ENCODE measurements around the gene PDGFA. TPM values are rescaled to one million over a fixed set of nuclear protein-coding genes. Genes with fewer than 3 reads are reported as not detected.

Gene PDGFA
- total RNA-seq, 1 donor from 2014 or later: 9.8 TPM

- peaks cover 43% of the 10 kb centered on the region for H3K27me3 Mint-ChIP-seq (ENCODE audit: insufficient read depth, low read depth)
- TF ChIP-seq, protein P1, sequence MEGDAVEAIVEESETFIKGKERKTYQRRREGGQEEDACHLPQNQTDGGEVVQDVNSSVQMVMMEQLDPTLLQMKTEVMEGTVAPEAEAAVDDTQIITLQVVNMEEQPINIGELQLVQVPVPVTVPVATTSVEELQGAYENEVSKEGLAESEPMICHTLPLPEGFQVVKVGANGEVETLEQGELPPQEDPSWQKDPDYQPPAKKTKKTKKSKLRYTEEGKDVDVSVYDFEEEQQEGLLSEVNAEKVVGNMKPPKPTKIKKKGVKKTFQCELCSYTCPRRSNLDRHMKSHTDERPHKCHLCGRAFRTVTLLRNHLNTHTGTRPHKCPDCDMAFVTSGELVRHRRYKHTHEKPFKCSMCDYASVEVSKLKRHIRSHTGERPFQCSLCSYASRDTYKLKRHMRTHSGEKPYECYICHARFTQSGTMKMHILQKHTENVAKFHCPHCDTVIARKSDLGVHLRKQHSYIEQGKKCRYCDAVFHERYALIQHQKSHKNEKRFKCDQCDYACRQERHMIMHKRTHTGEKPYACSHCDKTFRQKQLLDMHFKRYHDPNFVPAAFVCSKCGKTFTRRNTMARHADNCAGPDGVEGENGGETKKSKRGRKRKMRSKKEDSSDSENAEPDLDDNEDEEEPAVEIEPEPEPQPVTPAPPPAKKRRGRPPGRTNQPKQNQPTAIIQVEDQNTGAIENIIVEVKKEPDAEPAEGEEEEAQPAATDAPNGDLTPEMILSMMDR (IDR thresholded peaks at IDR 0.05): no peak
- TF ChIP-seq EZH2phosphoT487 (IDR thresholded peaks at IDR 0.05): no peak
- no peak for TF ChIP-seq EZH2 (IDR thresholded peaks at IDR 0.05)
Observed at GRCh38 chr7:524800-525199, 5.2 kb upstream of the PDGFA start.

DNA sequence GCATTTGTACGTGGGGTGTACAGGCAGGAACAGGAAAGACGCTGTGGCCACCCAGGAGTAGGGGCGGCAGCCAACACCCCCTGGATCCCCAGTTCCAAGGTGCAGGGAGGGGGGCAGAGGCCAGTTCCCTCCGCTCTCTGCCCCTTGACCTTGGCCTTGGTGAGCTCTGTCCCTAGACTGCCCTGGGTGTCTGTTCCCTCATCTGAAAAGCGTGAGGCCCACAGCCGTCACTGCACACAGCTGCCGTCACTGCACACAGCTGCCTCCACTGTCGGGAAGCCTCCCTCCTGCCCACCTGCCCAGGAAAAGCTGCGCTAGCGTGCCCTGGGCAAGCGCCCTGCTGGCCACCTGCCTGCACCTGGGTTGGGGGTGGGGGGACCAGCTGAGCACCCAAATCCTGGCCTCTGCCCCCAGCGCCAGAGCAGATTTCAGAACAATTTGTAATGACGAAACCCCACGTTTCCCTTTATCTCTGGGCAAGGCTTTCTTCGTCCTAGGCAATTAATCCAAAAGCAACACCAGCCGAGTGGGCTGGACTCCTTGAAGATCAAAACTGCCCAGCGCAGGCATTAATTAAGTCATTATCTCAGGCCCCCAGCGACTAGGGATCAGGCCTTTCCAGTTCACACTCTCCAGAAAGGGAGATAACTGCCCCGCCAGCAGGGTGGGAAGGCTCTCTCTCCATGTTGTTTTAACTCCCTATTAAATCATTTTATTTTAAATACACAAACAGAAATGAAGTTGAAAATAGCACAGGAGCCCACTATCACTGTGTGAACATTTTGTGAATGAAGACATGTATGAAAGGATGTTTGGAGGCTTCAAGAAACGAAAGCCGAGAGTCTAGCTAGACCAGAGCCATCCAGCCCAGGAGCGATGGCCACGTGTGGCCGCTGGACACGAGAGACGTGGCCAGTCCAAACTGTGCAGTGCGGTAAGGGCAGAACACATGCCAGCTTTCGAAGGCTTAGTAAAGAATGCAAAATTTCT, 4.0 kb upstream of the PDGFA start:
- H4K20me1 ChIP-seq (ENCODE audit: low read depth): peaks cover 35% of the 10 kb centered on the region
- H3K36me3 Mint-ChIP-seq: no peaks in the 10 kb centered on the region
- H3K9me3 Mint-ChIP-seq: no peaks in the 10 kb centered on the region
- H3K4me3 ChIP-seq: no peak overlapping the region
- peaks cover 70% of the 10 kb centered on the region for H3K27me3 ChIP-seq
- H3K9ac ChIP-seq: no peak overlapping the region
- peaks cover 28% of the 10 kb centered on the region for H3F3A ChIP-seq (ENCODE audit: low read depth)
- H3K27ac Mint-ChIP-seq: no peak overlapping the region
- H2AFZ ChIP-seq (replicated peaks): no peak overlapping the region
- peaks cover 28% of the 10 kb centered on the region for H3K4me1 ChIP-seq
- no peaks in the 10 kb centered on the region for H3K36me3 ChIP-seq
- no peaks in the 10 kb centered on the region for H3K9me3 ChIP-seq (ENCODE audit: low read depth)
- peaks cover 43% of the 10 kb centered on the region for H3K27me3 Mint-ChIP-seq (ENCODE audit: insufficient read depth, low read depth)
- no peak overlapping the region for H3K4me2 ChIP-seq
- TF ChIP-seq, protein P1 (IDR thresholded peaks at IDR 0.05): no peak
- no peak for TF ChIP-seq EZH2phosphoT487 (IDR thresholded peaks at IDR 0.05)
- no peak for TF ChIP-seq EZH2 (IDR thresholded peaks at IDR 0.05)
- peak; percentile 20 for DNase-seq (ENCODE audit: low spot score)
- no peak overlapping the region for H3K4me3 Mint-ChIP-seq
- no peaks in the 10 kb centered on the region for H3K79me2 ChIP-seq (ENCODE audit: low read depth)
- peaks cover under 1% of the 10 kb centered on the region for H3K4me1 Mint-ChIP-seq
- H3K27ac ChIP-seq: no peak overlapping the region

More at GRCh38 chr7:524800-525199, 5.2 kb upstream of the PDGFA start:
- H3K27ac ChIP-seq: no peak overlapping the region
- Mint-ChIP-seq H3K4me1 (no peaks in the 10 kb centered on the region), H3K36me3 (no peaks in the 10 kb centered on the region), H3K9me3 (no peaks in the 10 kb centered on the region), H3K4me3 (no peak overlapping the region), H3K27ac (no peak overlapping the region)
- H3K36me3 ChIP-seq: no peaks in the 10 kb centered on the region
- DNase-seq (ENCODE audit: low spot score): no peak
- no peak overlapping the region for H3K4me3 ChIP-seq
- no peak overlapping the region for H3K4me2 ChIP-seq
- no peak overlapping the region for H3K9ac ChIP-seq
- H4K20me1 ChIP-seq (ENCODE audit: low read depth): peaks cover 35% of the 10 kb centered on the region
- peaks cover 61% of the 10 kb centered on the region for H3K27me3 ChIP-seq
- H3K79me2 ChIP-seq (ENCODE audit: low read depth): no peaks in the 10 kb centered on the region
- H2AFZ ChIP-seq (replicated peaks): no peak overlapping the region
- peaks cover 22% of the 10 kb centered on the region for H3F3A ChIP-seq (ENCODE audit: low read depth)
- peaks cover 28% of the 10 kb centered on the region for H3K4me1 ChIP-seq
- H3K9me3 ChIP-seq (ENCODE audit: low read depth): no peaks in the 10 kb centered on the region

- no peak overlapping the region for H3K27ac Mint-ChIP-seq
- Histone ChIP-seq H3K4me3 (peak overlapping the region; percentile 53), H3K4me1 (peaks cover 28% of the 10 kb centered on the region), H3K36me3 (no peaks in the 10 kb centered on the region), H3K79me2 (ENCODE audit: low read depth) (peaks cover 3% of the 10 kb centered on the region), H3K9me3 (ENCODE audit: low read depth) (no peaks in the 10 kb centered on the region), H3K27me3 (peaks cover 77% of the 10 kb centered on the region), H4K20me1 (ENCODE audit: low read depth) (peaks cover 35% of the 10 kb centered on the region), H2AFZ (replicated peaks) (no peak overlapping the region), H3K4me2 (peak overlapping the region; percentile 76), H3F3A (ENCODE audit: low read depth) (peaks cover 32% of the 10 kb centered on the region), H3K9ac (no peak overlapping the region), H3K27ac (no peak overlapping the region)
- peaks cover 47% of the 10 kb centered on the region for H3K27me3 Mint-ChIP-seq (ENCODE audit: insufficient read depth, low read depth)
- no peak overlapping the region for H3K4me3 Mint-ChIP-seq
- H3K9me3 Mint-ChIP-seq: no peaks in the 10 kb centered on the region
- H3K4me1 Mint-ChIP-seq: peaks cover 3% of the 10 kb centered on the region
- H3K36me3 Mint-ChIP-seq: no peaks in the 10 kb centered on the region
- DNase-seq (ENCODE audit: low spot score): no peak
- no peak for TF ChIP-seq EZH2phosphoT487 (IDR thresholded peaks at IDR 0.05)
- TF ChIP-seq, protein P1 (IDR thresholded peaks at IDR 0.05): no peak
Observed at GRCh38 chr7:522951-523314, 3.3 kb upstream of the PDGFA start.
